ENCODE results near the gene CLDN12.
"Not testable (repeated sequence)": the region's sequence is repeated elsewhere in the genome, so short reads cannot be mapped to it uniquely, and the experiment has no call there.

Gene CLDN12

GRCh38 chr7:90445633-90446032, 42.4 kb downstream of the CLDN12 start:
- DNase-seq = no peak

DNA sequence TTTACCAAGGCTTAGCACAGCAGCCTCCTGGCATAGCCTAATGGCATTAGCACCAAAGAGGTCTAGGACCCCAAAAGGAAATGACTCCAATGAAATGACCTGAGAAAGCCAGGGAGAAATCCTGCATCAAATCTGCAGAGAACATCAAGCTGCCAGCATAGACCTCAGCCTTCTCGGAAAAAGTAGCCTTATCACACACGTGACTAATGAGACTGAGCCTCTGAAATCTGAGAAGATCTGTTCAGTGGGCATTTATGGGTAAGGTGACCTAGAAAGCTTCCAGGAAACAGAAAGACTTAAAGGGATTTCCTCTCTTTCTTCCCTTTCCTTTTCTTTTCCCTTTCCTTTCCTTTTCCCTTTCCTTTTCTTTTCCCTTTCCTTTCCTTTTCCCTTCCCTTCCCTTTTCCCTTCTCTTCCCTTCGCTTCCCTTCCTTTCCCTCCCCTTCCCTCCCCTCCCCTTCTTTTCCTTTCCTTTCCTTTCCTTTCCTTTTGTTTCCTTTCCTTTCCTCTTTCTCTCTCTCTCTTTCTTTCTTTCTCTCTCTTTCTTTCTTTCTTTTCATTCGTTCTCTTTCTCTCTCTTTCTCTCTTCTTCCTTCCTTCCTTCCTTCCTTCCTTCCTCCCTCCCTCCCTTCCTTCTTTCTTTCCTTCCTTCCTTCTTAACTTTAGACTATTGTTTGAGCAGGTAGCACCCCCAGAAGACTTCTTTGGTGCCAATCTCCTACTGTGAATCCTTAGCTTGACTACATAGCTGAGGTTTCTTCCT, 43.1 kb downstream of the CLDN12 start:
- DNase-seq = no peak

GRCh38 chr7:90453259-90453891, 50.1 kb downstream of the CLDN12 start:
- DNase-seq = no peak

GRCh38 chr7:90453931-90454330, 50.7 kb downstream of the CLDN12 start:
- no peak for DNase-seq

GRCh38 chr7:90455163-90456030, 52.1 kb downstream of the CLDN12 start:
- peak; percentile 62 for DNase-seq

- DNase-seq = no peak
Measured at GRCh38 chr7:90458104-90458503, 54.8 kb downstream of the CLDN12 start.

DNA sequence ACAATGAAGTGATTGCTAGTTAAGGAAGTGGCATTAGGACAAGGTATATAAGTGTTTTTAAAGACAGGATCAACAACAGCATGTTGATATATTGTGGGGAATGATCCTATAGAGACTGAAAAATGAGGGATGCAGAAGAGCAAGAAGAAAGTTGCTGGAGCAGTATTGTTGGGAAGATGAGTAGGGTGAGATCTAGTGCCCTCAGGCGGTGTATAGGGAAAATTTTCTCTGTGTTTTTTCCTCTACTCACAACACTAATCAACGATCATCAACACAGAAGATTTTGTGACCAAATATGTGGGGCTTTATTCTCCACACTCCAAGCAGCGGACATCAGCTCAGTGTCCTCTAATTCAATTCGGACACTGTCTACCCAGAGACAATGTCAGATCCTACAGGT, 56.6 kb downstream of the CLDN12 start:
- no peak for DNase-seq

DNA sequence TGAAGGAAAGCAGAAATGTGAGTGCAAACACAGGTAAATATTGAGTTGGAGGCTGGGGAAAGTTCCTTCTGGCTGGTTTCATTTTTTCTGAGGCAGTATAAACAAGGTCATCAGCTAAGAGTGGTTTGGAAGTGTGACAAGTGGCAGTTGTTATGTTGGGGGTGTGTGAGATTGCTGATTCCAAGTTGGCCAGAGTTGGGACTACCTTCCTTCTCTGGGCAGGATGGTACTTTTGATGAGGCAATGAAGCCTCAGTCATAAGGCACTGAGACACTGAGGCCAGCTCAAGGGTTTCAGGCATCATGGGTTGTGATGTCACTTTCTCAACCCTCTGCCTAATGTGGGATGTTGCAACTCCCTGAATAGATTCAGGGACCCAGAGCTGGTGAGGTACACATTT, 58.0 kb downstream of the CLDN12 start:
- no peak for DNase-seq

DNA sequence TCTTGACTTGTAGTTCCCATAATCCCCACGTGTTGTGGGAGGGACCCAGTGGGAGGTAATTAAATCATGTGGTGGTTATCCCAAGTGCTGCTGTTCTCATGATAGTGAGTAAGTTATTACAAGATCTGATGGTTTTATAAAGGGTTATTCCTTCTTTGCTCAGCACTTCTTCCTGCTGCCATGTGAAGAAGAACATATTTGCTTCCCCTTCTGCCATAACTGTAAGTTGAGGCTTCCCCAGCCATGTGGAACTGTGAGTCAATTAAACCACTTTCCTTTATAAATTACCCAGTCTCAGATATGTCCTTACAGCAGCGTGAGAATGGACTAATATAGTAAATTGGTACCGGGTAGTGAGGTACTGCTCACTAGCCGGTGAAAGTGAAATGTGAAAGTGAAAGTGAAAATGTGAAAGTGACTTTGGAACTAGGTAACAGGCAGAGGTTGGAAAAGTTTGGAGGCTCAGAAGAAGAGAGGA, 59.9 kb downstream of the CLDN12 start:
- not testable (repeated sequence) for DNase-seq
